Right forelimb (tissue), 1 donor: ENCODE results near the gene WNT2B.

Experiments used
- DNase-seq: peaks from one replicate; pipeline ENCODE4 v3.0.0-alpha.2; 2018

The WNT2B gene

GRCh38 chr1:112529301-112529700 is 20.5 kb downstream of the WNT2B start:
- DNase-seq, result no peak

- DNase-seq, result no peak
Observed at GRCh38 chr1:112530832-112531231, 22.1 kb downstream of the WNT2B start.

GRCh38 chr1:112532064-112532463 is 23.3 kb downstream of the WNT2B start:
- DNase-seq, result no peak

GRCh38 chr1:112533029-112533428 is 24.3 kb downstream of the WNT2B start:
- no peak for DNase-seq

GRCh38 chr1:112536561-112536960 is 27.8 kb downstream of the WNT2B start:
- no peak for DNase-seq

- DNase-seq, result no peak
Observed at GRCh38 chr1:112537456-112537855, 28.7 kb downstream of the WNT2B start.

GRCh38 chr1:112538883-112539282 is 30.1 kb downstream of the WNT2B start:
- no peak for DNase-seq

- no peak for DNase-seq
Observed at GRCh38 chr1:112540226-112540794, 31.5 kb downstream of the WNT2B start.

- no peak for DNase-seq
Observed at GRCh38 chr1:112541299-112541698, 32.5 kb downstream of the WNT2B start.

GRCh38 chr1:112542206-112542973 is 33.6 kb downstream of the WNT2B start:
- DNase-seq, result no peak

- DNase-seq, result no peak
Observed at GRCh38 chr1:112544011-112544688, 35.4 kb downstream of the WNT2B start.

GRCh38 chr1:112544751-112545150 is 36.0 kb downstream of the WNT2B start:
- DNase-seq, result no peak

- no peak for DNase-seq
Observed at GRCh38 chr1:112546076-112546475, 37.3 kb downstream of the WNT2B start.

GRCh38 chr1:112548547-112548946 is 39.8 kb downstream of the WNT2B start:
- no peak for DNase-seq

GRCh38 chr1:112549590-112549989 is 40.8 kb downstream of the WNT2B start:
- DNase-seq, result no peak

GRCh38 chr1:112554411-112554810 is 45.6 kb downstream of the WNT2B start:
- DNase-seq, result no peak

- DNase-seq, result no peak
Observed at GRCh38 chr1:112557385-112557784, 48.6 kb downstream of the WNT2B start.

GRCh38 chr1:112558634-112559033 is 49.9 kb downstream of the WNT2B start:
- DNase-seq, result no peak

- no peak for DNase-seq
Observed at GRCh38 chr1:112563341-112563740, 54.6 kb downstream of the WNT2B start.

GRCh38 chr1:112564081-112564480 is 55.3 kb downstream of the WNT2B start:
- DNase-seq, result no peak

- no peak for DNase-seq
Observed at GRCh38 chr1:112565800-112566199, 57.0 kb downstream of the WNT2B start.

GRCh38 chr1:112575154-112575804 is 66.5 kb downstream of the WNT2B start:
- no peak for DNase-seq

- no peak for DNase-seq
Observed at GRCh38 chr1:112576240-112576639, 67.5 kb downstream of the WNT2B start.
